Neuronal stem cell (in vitro differentiated cells): ENCODE measurements around the gene PAPOLG.

Source experiments
- DNase-seq: peaks from one replicate; pipeline ENCODE4 v3.0.0-alpha.2; 2013; ENCODE audit warnings: low spot score
- H2AFZ ChIP-seq: one replicate; pipeline ENCODE4 v1.6.1; 2013; ENCODE audit warnings: mild to moderate bottlenecking, low read length, inconsistent platforms
- H2AK5ac ChIP-seq: 2 replicates; pipeline ENCODE4 v1.6.1; 2013; ENCODE audit warnings: low read depth, mild to moderate bottlenecking, inconsistent platforms, low read length, moderate library complexity, mixed read lengths
- H2BK120ac ChIP-seq: 2 replicates; pipeline ENCODE4 v1.6.1; 2013; ENCODE audit warnings: low read depth, mild to moderate bottlenecking, inconsistent platforms, low read length, moderate library complexity, mixed read lengths
- H2BK12ac ChIP-seq: one replicate; pipeline ENCODE4 v1.6.1; 2013; ENCODE audit warnings: low read length, inconsistent platforms
- H2BK15ac ChIP-seq: 2 replicates; pipeline ENCODE4 v1.6.1; 2013; ENCODE audit warnings: mild to moderate bottlenecking, low read length, inconsistent platforms, mixed read lengths
- H2BK5ac ChIP-seq: one replicate; pipeline ENCODE4 v1.6.1; 2013; ENCODE audit warnings: inconsistent platforms, mild to moderate bottlenecking, low read length, moderate library complexity
- H3K14ac ChIP-seq: one replicate; pipeline ENCODE4 v1.6.1; 2013; ENCODE audit warnings: low read length, inconsistent platforms
- H3K18ac ChIP-seq: 2 replicates; pipeline ENCODE4 v1.6.1; 2013; ENCODE audit warnings: low read length, inconsistent platforms
- H3K23ac ChIP-seq: 2 replicates; pipeline ENCODE4 v1.6.1; 2013; ENCODE audit warnings: low read depth, mild to moderate bottlenecking, mixed read lengths, low read length, inconsistent platforms; ENCODE audit not compliant: poor library complexity
- H3K27ac ChIP-seq: replicated peaks from 3 replicates; pipeline ENCODE4 v1.5.1; 2013; ENCODE audit warnings: low read length, inconsistent platforms
- H3K27me3 ChIP-seq, 3 experiments: 2 replicates each; pipeline ENCODE4 v1.6.1; 2013; ENCODE audit warnings: low read length in 3 of 3, mild to moderate bottlenecking in 2 of 3, inconsistent platforms in 1 of 3, low read depth in 1 of 3, mixed read lengths in 1 of 3, moderate library complexity in 1 of 3; ENCODE audit not compliant: control insufficient read depth in 3 of 3, insufficient read depth in 3 of 3
- H3K36me3 ChIP-seq, 2 donors: replicated peaks in 1 of 2; 2 replicates each; pipeline ENCODE4 v1.6.1; 2013; ENCODE audit warnings: low read length in 2 of 2; ENCODE audit not compliant: control insufficient read depth in 2 of 2, insufficient read depth in 2 of 2
- H3K4ac ChIP-seq: 2 replicates; pipeline ENCODE4 v1.6.1; 2013; ENCODE audit warnings: inconsistent platforms, mild to moderate bottlenecking, low read length, moderate library complexity
- H3K4me1 ChIP-seq, 2 donors: 1 replicate in 1 of 2; 2 replicates in 1 of 2; pipeline ENCODE4 v1.6.1; 2013; ENCODE audit warnings: low read length in 2 of 2, low read depth in 1 of 2; ENCODE audit not compliant: control insufficient read depth in 2 of 2, insufficient read depth in 1 of 2
- H3K4me2 ChIP-seq: one replicate; pipeline ENCODE4 v1.6.1; 2013; ENCODE audit warnings: mild to moderate bottlenecking, low read length, inconsistent platforms; ENCODE audit not compliant: insufficient read depth, poor library complexity, severe bottlenecking
- H3K4me3 ChIP-seq, 2 donors: 2 replicates each; pipeline ENCODE4 v1.5.1; 2013; ENCODE audit warnings: low read length in 2 of 2, mild to moderate bottlenecking in 2 of 2, inconsistent platforms in 1 of 2, moderate library complexity in 1 of 2
- H3K79me1 ChIP-seq: one replicate; pipeline ENCODE4 v1.6.1; 2013; ENCODE audit warnings: low read depth, mild to moderate bottlenecking, inconsistent platforms, low read length, moderate library complexity
- H3K9ac ChIP-seq: one replicate; pipeline ENCODE4 v1.6.1; 2013; ENCODE audit warnings: mild to moderate bottlenecking, low read depth, low read length, inconsistent platforms; ENCODE audit not compliant: poor library complexity
- H3K9me3 ChIP-seq, 2 donors: replicated peaks in 1 of 2; 2 replicates each; pipeline versions ENCODE3 to v1.6.1; 2013; ENCODE audit warnings: low read length in 2 of 2, mild to moderate bottlenecking in 2 of 2, inconsistent platforms in 1 of 2, low read depth in 1 of 2, mixed read lengths in 1 of 2, moderate library complexity in 1 of 2; ENCODE audit not compliant: control insufficient read depth in 2 of 2, insufficient read depth in 1 of 2
- H4K8ac ChIP-seq: one replicate; pipeline ENCODE4 v1.6.1; 2013; ENCODE audit warnings: low read depth, mild to moderate bottlenecking, inconsistent platforms, low read length, moderate library complexity
- H4K91ac ChIP-seq: one replicate; pipeline ENCODE4 v1.6.1; 2013; ENCODE audit warnings: low read length, low read depth, mild to moderate bottlenecking, inconsistent platforms; ENCODE audit not compliant: poor library complexity
- WGBS, 2 donors: extraction: QIAGEN DNeasy Blood & Tissue Kit; methylation state at CpG; one replicate each; pipeline ENCODE4 v1.1.7; 2013; ENCODE audit warnings: missing lambda C conversion rate in 2 of 2, mixed read lengths in 1 of 2; ENCODE audit not compliant: insufficient read length in 2 of 2, insufficient replicate concordance in 1 of 2; ENCODE audit errors: extremely low coverage in 2 of 2; 5-methylcytosine and 5-hydroxymethylcytosine counted together

The PAPOLG gene

GRCh38 chr2:60710707-60711106 lies 45.4 kb upstream of the PAPOLG start:
- Histone ChIP-seq H3K4me3 (no peak overlapping the region), H2BK5ac (no peak overlapping the region), H3K9me3 (no peaks in the 10 kb centered on the region), H3K18ac (no peak overlapping the region), H3K23ac (no peak overlapping the region), H2AFZ (no peak overlapping the region), H3K4me1 (no peaks in the 10 kb centered on the region), H2AK5ac (no peak overlapping the region), H4K8ac (no peak overlapping the region), H3K27me3 (no peaks in the 10 kb centered on the region), H3K14ac (no peak overlapping the region), H3K27ac (no peak overlapping the region), H2BK120ac (no peak overlapping the region), H3K4ac (no peak overlapping the region), H3K79me1 (no peaks in the 10 kb centered on the region), H4K91ac (no peak overlapping the region), H3K36me3 (no peaks in the 10 kb centered on the region), H3K4me2 (no peak overlapping the region), H2BK15ac (no peak overlapping the region), H2BK12ac (no peak overlapping the region), H3K9ac (no peak overlapping the region)
- no peak for DNase-seq
- WGBS, 2 donors: no CpG with 5 or more reads among the region's 4 CpGs

- no peaks in the 10 kb centered on the region for H3K79me1 ChIP-seq
- no peaks in the 10 kb centered on the region for H3K27me3 ChIP-seq
- H2BK120ac ChIP-seq: no peak overlapping the region
- no peaks in the 10 kb centered on the region for H3K4me1 ChIP-seq
- no peak overlapping the region for H2BK15ac ChIP-seq
- H4K8ac ChIP-seq: no peak overlapping the region
- no peak overlapping the region for H3K18ac ChIP-seq
- H3K9me3 ChIP-seq: no peaks in the 10 kb centered on the region
- H3K14ac ChIP-seq: no peak overlapping the region
- no peak overlapping the region for H2AK5ac ChIP-seq
- H3K4ac ChIP-seq: no peak overlapping the region
- no peak overlapping the region for H3K9ac ChIP-seq
- H3K36me3 ChIP-seq: no peaks in the 10 kb centered on the region
- H2BK12ac ChIP-seq: no peak overlapping the region
- DNase-seq: no peak
- H3K27ac ChIP-seq: no peak overlapping the region
- WGBS, 2 donors: no CpG with 5 or more reads among the region's 4 CpGs
- no peak overlapping the region for H4K91ac ChIP-seq
- no peak overlapping the region for H3K4me2 ChIP-seq
- no peak overlapping the region for H2AFZ ChIP-seq
- H2BK5ac ChIP-seq: no peak overlapping the region
- H3K4me3 ChIP-seq: no peak overlapping the region
- no peak overlapping the region for H3K23ac ChIP-seq
Measured at GRCh38 chr2:60715561-60715960, 40.5 kb upstream of the PAPOLG start.

- Histone ChIP-seq H3K4me3 (no peak overlapping the region), H3K9ac (no peak overlapping the region), H2BK12ac (no peak overlapping the region), H3K14ac (no peak overlapping the region), H2BK15ac (no peak overlapping the region), H3K23ac (no peak overlapping the region), H3K36me3 (no peaks in the 10 kb centered on the region), H3K27me3 (no peaks in the 10 kb centered on the region), H3K9me3 (no peaks in the 10 kb centered on the region), H3K4me1 (no peaks in the 10 kb centered on the region), H3K27ac (no peak overlapping the region), H3K4me2 (no peak overlapping the region), H2AK5ac (no peak overlapping the region), H2BK5ac (no peak overlapping the region), H3K4ac (no peak overlapping the region), H2BK120ac (no peak overlapping the region), H4K91ac (no peak overlapping the region), H2AFZ (no peak overlapping the region), H4K8ac (no peak overlapping the region), H3K79me1 (no peaks in the 10 kb centered on the region), H3K18ac (no peak overlapping the region)
- WGBS, 2 donors: no CpG with 5 or more reads among the region's 5 CpGs
- no peak for DNase-seq
Measured at GRCh38 chr2:60717691-60718090, 38.4 kb upstream of the PAPOLG start.

DNA sequence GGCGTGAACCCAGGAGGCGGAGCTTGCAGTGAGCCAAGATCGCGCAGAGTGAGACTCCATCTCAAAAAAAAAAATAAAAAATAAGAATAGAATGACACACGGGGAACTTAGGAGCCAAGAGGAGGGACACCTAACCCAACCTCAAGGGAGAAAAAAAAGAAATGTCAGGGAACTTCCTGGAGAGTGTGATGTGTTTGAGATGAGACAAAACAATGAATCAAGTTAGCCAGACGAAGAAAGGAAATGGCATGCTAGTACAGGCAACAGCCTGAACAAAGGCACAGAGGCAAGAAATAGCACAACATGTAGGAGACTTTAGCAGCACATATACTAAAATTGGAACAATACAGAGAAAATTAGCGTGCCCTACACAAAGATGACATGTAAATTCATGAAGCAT lies 36.7 kb upstream of the PAPOLG start:
- H3K14ac ChIP-seq: no peak overlapping the region
- no peak overlapping the region for H2AFZ ChIP-seq
- H2BK15ac ChIP-seq: no peak overlapping the region
- no peaks in the 10 kb centered on the region for H3K27me3 ChIP-seq
- WGBS, 2 donors: no CpG with 5 or more reads among the region's 7 CpGs
- H3K4me1 ChIP-seq: no peaks in the 10 kb centered on the region
- H2BK12ac ChIP-seq: no peak overlapping the region
- no peak for DNase-seq
- no peak overlapping the region for H3K23ac ChIP-seq
- H2BK5ac ChIP-seq: no peak overlapping the region
- H2AK5ac ChIP-seq: no peak overlapping the region
- no peak overlapping the region for H4K91ac ChIP-seq
- H3K4me2 ChIP-seq: no peak overlapping the region
- H3K18ac ChIP-seq: no peak overlapping the region
- H3K79me1 ChIP-seq: no peaks in the 10 kb centered on the region
- no peak overlapping the region for H3K4me3 ChIP-seq
- no peaks in the 10 kb centered on the region for H3K9me3 ChIP-seq
- no peak overlapping the region for H3K4ac ChIP-seq
- H3K36me3 ChIP-seq: no peaks in the 10 kb centered on the region
- H4K8ac ChIP-seq: no peak overlapping the region
- no peak overlapping the region for H2BK120ac ChIP-seq
- no peak overlapping the region for H3K9ac ChIP-seq
- no peak overlapping the region for H3K27ac ChIP-seq
